ENCODE results near the gene PCSK6.

DNA sequence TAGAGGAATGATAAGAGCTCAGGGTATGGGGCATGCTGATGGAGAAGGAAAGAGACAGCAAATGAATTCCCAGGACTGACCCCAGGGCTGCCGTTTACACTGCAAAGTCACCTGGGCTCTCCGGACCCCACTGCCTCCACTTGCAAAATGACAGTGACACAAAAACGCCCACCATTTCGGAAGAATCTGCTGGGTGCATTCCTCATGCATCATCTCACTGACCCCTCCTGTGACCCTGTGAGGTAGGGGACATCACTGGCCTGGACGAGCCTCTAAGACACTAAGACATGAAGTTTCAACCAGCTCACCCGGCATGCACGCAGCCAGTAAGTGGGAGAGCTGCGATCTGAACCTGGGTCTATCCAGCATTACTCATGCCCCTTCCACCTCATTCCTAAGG is 60.3 kb downstream of the PCSK6 start:
- no peak for TF ChIP-seq CTCF (IDR thresholded peaks at IDR 0.05)
- no peak for TF ChIP-seq POLR2A (IDR thresholded peaks at IDR 0.05)
